ENCODE results near the gene GPRC6A. TPM values are rescaled to one million over a fixed set of nuclear protein-coding genes. Genes with fewer than 3 reads are reported as not detected.

Gene GPRC6A
- total and polyA plus RNA-seq, 10 of the 15 experiments (the other 5 are each of a cell fraction or from before 2014, with no cell fraction given), result not detected

DNA sequence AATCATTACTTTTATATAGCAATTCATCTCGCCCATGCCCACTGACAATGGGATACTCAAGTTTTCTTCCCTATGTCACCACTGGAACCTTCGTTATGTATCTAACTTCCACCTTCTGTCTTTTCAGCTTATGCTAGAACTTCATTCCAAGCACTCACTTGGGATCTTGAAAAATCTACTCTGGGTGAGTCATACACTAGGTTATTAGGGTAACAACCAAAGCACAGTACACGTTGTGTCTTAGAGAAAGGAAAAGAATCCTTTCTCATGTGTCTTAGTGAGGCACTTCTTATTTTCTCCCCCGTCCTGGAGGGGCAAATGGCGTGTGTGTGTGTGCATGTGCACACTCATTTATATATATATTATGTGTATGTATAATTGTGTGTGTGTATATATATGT lies 45.0 kb downstream of the GPRC6A start:
- ChIA-PET RAD21 (ENCODE audit: unreplicated experiment) (no interaction called here), CTCF (interaction anchor here (1.0 kb wide), 1 partner anchor 62 kb away, joined by 4 read pairs; no protein-coding TSS in a partner anchor), SMC1A (ENCODE audit: uncharacterized antibody, unreplicated experiment) (interaction anchor here (1.4 kb wide), 1 partner anchor 14 kb away, joined by 3 read pairs; no protein-coding TSS in a partner anchor), POLR2A (no interaction called here)
- intact Hi-C loops (cut with micrococcal nuclease; ENCODE audit: unreplicated experiment), result no loop called here
- ATAC-seq, result no peak
- in situ Hi-C loops (cut with MboI), result loop anchor here (10.0 kb wide), 1 partner anchor 181 kb away; no protein-coding TSS in a partner anchor
- DNase-seq (ENCODE audit: low read depth, low spot score), result no peak
- Histone ChIP-seq H3K79me2 (ENCODE audit: control insufficient read depth, insufficient read depth, low read length) (no peaks in the 10 kb centered on the region), H3K27ac (ENCODE audit: control insufficient read depth, insufficient read depth) (no peak overlapping the region), H3K36me3 (ENCODE audit: control insufficient read depth in 2 of 2, insufficient read depth in 2 of 2, low read length in 1 of 2) (no peaks in the 10 kb centered on the region), H2AFZ (ENCODE audit: control insufficient read depth, low read depth, low read length) (no peak overlapping the region), H3K27me3 (replicated peaks in 1 of 2; ENCODE audit: control insufficient read depth in 2 of 2, insufficient read depth in 2 of 2, low read length in 1 of 2) (no peaks in the 10 kb centered on the region; a peak in 1 of 4 replicates), H3K9me3 (replicated peaks; ENCODE audit: control insufficient read depth, insufficient read depth, low read length) (no peaks in the 10 kb centered on the region), H3K9ac (ENCODE audit: control insufficient read depth, insufficient read depth, low read length) (no peak overlapping the region), H4K20me1 (ENCODE audit: control insufficient read depth, insufficient read depth) (no peaks in the 10 kb centered on the region), H3K4me3 (no peak overlapping the region), H3K4me2 (ENCODE audit: control insufficient read depth, insufficient read depth) (no peak overlapping the region), H3K4me1 (ENCODE audit: control insufficient read depth, insufficient read depth, low read length) (no peaks in the 10 kb centered on the region)
- 7% methylated on average over 5 of the region's 5 CpGs for WGBS (ENCODE audit: insufficient coverage, insufficient replicate concordance, low lambda C conversion rate, missing lambda C conversion rate)
- no TSS peak for BruUV-seq (replicated peaks)
- TF ChIP-seq HCFC1 (IDR thresholded peaks at IDR 0.05; ENCODE audit: low read length), result no peak
- no peak for TF ChIP-seq RELA (IDR thresholded peaks at IDR 0.05; ENCODE audit: borderline replicate concordance, partially characterized antibody)
- TF ChIP-seq, protein P1, sequence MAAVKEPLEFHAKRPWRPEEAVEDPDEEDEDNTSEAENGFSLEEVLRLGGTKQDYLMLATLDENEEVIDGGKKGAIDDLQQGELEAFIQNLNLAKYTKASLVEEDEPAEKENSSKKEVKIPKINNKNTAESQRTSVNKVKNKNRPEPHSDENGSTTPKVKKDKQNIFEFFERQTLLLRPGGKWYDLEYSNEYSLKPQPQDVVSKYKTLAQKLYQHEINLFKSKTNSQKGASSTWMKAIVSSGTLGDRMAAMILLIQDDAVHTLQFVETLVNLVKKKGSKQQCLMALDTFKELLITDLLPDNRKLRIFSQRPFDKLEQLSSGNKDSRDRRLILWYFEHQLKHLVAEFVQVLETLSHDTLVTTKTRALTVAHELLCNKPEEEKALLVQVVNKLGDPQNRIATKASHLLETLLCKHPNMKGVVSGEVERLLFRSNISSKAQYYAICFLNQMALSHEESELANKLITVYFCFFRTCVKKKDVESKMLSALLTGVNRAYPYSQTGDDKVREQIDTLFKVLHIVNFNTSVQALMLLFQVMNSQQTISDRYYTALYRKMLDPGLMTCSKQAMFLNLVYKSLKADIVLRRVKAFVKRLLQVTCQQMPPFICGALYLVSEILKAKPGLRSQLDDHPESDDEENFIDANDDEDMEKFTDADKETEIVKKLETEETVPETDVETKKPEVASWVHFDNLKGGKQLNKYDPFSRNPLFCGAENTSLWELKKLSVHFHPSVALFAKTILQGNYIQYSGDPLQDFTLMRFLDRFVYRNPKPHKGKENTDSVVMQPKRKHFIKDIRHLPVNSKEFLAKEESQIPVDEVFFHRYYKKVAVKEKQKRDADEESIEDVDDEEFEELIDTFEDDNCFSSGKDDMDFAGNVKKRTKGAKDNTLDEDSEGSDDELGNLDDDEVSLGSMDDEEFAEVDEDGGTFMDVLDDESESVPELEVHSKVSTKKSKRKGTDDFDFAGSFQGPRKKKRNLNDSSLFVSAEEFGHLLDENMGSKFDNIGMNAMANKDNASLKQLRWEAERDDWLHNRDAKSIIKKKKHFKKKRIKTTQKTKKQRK (IDR thresholded peaks at IDR 0.05; ENCODE audit: low read depth, low read length), result no peak
- TF ChIP-seq ZZZ3 (IDR thresholded peaks at IDR 0.05; ENCODE audit: control insufficient read depth, insufficient read length, low read depth), result no peak
- TF ChIP-seq, protein P2, sequence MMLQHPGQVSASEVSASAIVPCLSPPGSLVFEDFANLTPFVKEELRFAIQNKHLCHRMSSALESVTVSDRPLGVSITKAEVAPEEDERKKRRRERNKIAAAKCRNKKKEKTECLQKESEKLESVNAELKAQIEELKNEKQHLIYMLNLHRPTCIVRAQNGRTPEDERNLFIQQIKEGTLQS (IDR thresholded peaks at IDR 0.05; ENCODE audit: borderline replicate concordance, extremely low read depth, low read depth, low read length), result no peak
- no peak for TF ChIP-seq KAT2A (conservative IDR thresholded peaks at IDR 0.05; ENCODE audit: control insufficient read depth, low read depth, low read length)
- TF ChIP-seq YY1 (IDR thresholded peaks at IDR 0.05; ENCODE audit: low read depth, low read length), result no peak
- no peak for TF ChIP-seq CHD1 (IDR thresholded peaks at IDR 0.05; ENCODE audit: low read depth, low read length)
- TF ChIP-seq WRNIP1 (IDR thresholded peaks at IDR 0.05; ENCODE audit: borderline replicate concordance, low read depth, low read length), result no peak
- TF ChIP-seq SUPT20H (IDR thresholded peaks at IDR 0.05; ENCODE audit: borderline replicate concordance, control insufficient read depth, low read depth, low read length), result no peak
- TF ChIP-seq RUNX3 (IDR thresholded peaks at IDR 0.05; ENCODE audit: low read length), result no peak
- no peak for TF ChIP-seq SIX5 (IDR thresholded peaks at IDR 0.05; ENCODE audit: low read depth, low read length, severe bottlenecking)
- no peak for FAIRE-seq
